MCF 10A (cell line): ENCODE measurements around the gene CTTN. TPM values are rescaled to one million over a fixed set of nuclear protein-coding genes. Genes with fewer than 3 reads are reported as not detected.
A peak's percentile ranks its signal among the peaks of the same experiment; 100 is the strongest.

Experiments used
- BruUV-seq: library from RNA; stranded (reverse); fragments of 400-500 nt; replicated peaks from 2 replicates; lab custom pipeline; 2021; lab: Mats Ljungman, UMichigan
- CTCF ChIA-PET: fragments of 300-600 bp; sonication (Branson Sonifier 250); formaldehyde crosslinking; extraction: SDS; loops from one replicate; lab custom pipeline; 2021; ENCODE audit warnings: antibody characterized with exemption, inconsistent platforms; lab: Yijun Ruan, JAX
- POLR2A ChIA-PET: fragments of 300-600, 350-650 bp; sonication (Branson Sonifier 250); formaldehyde crosslinking; extraction: SDS; loops from one replicate; lab custom pipeline; 2020; ENCODE audit warnings: antibody characterized with exemption, inconsistent platforms; lab: Yijun Ruan, JAX
- DNase-seq: peaks from one replicate; pipeline ENCODE4 v3.0.0-alpha.2; 2018; ENCODE audit not compliant: unreplicated experiment
- H3K27ac Mint-ChIP-seq: one replicate; pipeline ENCODE4 v1.8.0; 2022; ENCODE audit warnings: mild to moderate bottlenecking, low read depth, mixed read lengths; ENCODE audit not compliant: unreplicated experiment
- H3K27me3 Mint-ChIP-seq: one replicate; pipeline ENCODE4 v1.8.0; 2022; ENCODE audit warnings: mixed read lengths; ENCODE audit not compliant: insufficient read depth, unreplicated experiment
- H3K36me3 Mint-ChIP-seq: one replicate; pipeline ENCODE4 v1.8.0; 2022; ENCODE audit warnings: mild to moderate bottlenecking, moderate library complexity, mixed read lengths; ENCODE audit not compliant: insufficient read depth, unreplicated experiment
- H3K4me1 Mint-ChIP-seq: one replicate; pipeline ENCODE4 v1.8.0; 2022; ENCODE audit warnings: mixed read lengths; ENCODE audit not compliant: insufficient read depth, unreplicated experiment
- H3K4me3 Mint-ChIP-seq: one replicate; pipeline ENCODE4 v1.8.0; 2022; ENCODE audit warnings: mild to moderate bottlenecking, moderate library complexity, mixed read lengths; ENCODE audit not compliant: unreplicated experiment
- H3K9me3 Mint-ChIP-seq: one replicate; pipeline ENCODE4 v1.8.0; 2022; ENCODE audit warnings: mixed read lengths; ENCODE audit not compliant: unreplicated experiment
- intact Hi-C: fragments of 100-400 bp; cut with micrococcal nuclease; formaldehyde crosslinking; loops from 2 replicates; pipeline ENCODE4 v1.14.1; 2022
- total RNA-seq: library from RNA; stranded (reverse); gene quantifications from 2 replicates; pipeline ENCODE4 v1.2.3, GENCODE V29; 2022
- TF ChIP-seq, protein P1 (sequence below): fragments of 200-600 bp; IDR thresholded peaks from one replicate; pipeline ENCODE4 v1.8.0; 2022; ENCODE audit warnings: antibody characterized with exemption, mild to moderate bottlenecking; ENCODE audit not compliant: unreplicated experiment

Gene CTTN
- total RNA-seq, 1 experiment from 2014 or later: 264 TPM

DNA sequence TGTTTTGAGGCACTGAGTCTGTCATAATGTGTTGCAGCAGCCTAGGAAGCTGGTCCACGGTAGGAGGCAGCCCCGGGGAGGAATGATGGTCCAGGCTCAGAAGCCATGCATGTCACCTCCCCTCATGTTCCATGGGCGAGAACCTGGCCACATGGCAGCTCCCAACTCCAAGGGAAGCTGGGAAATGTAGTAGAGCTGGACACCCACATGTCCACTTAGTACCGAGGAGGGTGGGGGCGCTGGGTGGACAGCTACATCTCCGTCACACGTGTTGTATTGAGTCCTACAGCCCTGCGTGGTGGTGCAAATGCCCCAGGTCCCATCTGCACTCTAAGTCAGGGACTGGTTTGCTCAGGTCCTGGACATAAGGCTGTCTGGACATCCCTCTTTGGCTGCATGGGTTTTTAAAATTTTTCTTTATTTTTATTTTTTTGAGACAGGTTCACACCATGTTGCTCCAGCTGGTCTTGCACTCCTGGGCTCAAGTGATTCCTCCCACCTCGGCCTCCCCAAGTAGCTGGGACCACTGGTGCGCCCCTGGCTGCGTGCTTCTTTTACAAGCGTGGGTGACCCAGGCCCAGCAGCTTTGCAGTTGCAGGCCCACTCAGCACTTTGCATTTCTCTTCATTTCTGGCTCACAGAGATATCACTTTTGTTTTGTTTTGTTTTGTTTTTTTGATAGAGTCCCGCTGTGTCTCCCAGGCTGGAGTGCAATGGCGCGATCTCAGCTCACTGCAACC lies 3.9 kb upstream of the CTTN start:
- intact Hi-C loops: no loop called here
- no peak for DNase-seq
- Mint-ChIP-seq H3K9me3 (no peaks in the 10 kb centered on the region), H3K27ac (no peak overlapping the region), H3K27me3 (no peaks in the 10 kb centered on the region), H3K4me3 (no peak overlapping the region), H3K36me3 (peaks cover 16% of the 10 kb centered on the region), H3K4me1 (peaks cover 10% of the 10 kb centered on the region)
- TF ChIP-seq, protein P1, sequence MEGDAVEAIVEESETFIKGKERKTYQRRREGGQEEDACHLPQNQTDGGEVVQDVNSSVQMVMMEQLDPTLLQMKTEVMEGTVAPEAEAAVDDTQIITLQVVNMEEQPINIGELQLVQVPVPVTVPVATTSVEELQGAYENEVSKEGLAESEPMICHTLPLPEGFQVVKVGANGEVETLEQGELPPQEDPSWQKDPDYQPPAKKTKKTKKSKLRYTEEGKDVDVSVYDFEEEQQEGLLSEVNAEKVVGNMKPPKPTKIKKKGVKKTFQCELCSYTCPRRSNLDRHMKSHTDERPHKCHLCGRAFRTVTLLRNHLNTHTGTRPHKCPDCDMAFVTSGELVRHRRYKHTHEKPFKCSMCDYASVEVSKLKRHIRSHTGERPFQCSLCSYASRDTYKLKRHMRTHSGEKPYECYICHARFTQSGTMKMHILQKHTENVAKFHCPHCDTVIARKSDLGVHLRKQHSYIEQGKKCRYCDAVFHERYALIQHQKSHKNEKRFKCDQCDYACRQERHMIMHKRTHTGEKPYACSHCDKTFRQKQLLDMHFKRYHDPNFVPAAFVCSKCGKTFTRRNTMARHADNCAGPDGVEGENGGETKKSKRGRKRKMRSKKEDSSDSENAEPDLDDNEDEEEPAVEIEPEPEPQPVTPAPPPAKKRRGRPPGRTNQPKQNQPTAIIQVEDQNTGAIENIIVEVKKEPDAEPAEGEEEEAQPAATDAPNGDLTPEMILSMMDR: no peak
- CTCF ChIA-PET: interaction anchor here (0.8 kb wide), 1 partner anchor 9 kb away, joined by 4 read pairs; no protein-coding TSS in a partner anchor
- no TSS peak for BruUV-seq
- POLR2A ChIA-PET: interaction anchor here (0.6 kb wide), 1 partner anchor 1051 kb away, joined by 3 read pairs; no protein-coding TSS in a partner anchor

DNA sequence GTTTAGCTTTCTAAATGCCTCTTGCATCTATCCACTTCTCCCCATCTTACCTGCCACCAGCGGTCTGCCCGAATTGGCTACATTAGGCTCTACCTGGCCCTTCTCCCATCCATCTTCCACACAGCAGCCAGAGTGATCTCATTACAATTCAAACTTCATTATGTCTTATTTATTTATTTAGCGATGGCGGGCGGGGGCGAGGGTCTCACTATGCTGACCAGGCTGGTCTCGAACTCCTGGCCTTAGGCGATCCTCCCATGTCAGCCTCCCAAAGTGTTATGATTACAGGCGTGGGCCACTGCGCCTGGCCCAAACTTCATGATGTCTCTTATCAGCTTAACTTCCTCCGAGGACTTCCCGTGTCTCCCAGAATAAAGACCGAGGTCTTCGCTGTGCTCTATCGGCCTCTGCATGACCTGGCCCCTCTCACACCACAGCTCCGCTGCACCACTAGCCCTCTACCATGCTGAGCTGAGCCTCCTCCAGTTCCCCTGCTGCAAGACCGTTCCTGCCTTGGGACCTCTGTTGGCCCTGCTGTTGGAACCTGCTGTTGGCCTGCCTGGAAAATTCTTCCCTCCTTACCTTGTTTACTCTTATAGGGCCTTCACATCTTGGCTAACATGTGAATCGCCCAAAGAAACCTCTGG lies 870 bp upstream of the CTTN start:
- BruUV-seq: no TSS peak
- Mint-ChIP-seq H3K4me3 (peak overlapping the region; percentile 85), H3K27me3 (no peaks in the 10 kb centered on the region), H3K36me3 (peaks cover 32% of the 10 kb centered on the region), H3K9me3 (no peaks in the 10 kb centered on the region), H3K27ac (peak overlapping the region; percentile 67), H3K4me1 (peaks cover 20% of the 10 kb centered on the region)
- no peak for DNase-seq
- ChIA-PET POLR2A (interaction anchor here (0.6 to 2.4 kb wide), 5 partner anchors 9 to 197 kb away, joined by 3 to 7 read pairs (median 3); no protein-coding TSS in a partner anchor), CTCF (interaction anchor here (0.6 kb wide), 1 partner anchor 13 kb away, joined by 4 read pairs; no protein-coding TSS in a partner anchor)
- intact Hi-C loops: no loop called here
- TF ChIP-seq, protein P1: no peak

DNA sequence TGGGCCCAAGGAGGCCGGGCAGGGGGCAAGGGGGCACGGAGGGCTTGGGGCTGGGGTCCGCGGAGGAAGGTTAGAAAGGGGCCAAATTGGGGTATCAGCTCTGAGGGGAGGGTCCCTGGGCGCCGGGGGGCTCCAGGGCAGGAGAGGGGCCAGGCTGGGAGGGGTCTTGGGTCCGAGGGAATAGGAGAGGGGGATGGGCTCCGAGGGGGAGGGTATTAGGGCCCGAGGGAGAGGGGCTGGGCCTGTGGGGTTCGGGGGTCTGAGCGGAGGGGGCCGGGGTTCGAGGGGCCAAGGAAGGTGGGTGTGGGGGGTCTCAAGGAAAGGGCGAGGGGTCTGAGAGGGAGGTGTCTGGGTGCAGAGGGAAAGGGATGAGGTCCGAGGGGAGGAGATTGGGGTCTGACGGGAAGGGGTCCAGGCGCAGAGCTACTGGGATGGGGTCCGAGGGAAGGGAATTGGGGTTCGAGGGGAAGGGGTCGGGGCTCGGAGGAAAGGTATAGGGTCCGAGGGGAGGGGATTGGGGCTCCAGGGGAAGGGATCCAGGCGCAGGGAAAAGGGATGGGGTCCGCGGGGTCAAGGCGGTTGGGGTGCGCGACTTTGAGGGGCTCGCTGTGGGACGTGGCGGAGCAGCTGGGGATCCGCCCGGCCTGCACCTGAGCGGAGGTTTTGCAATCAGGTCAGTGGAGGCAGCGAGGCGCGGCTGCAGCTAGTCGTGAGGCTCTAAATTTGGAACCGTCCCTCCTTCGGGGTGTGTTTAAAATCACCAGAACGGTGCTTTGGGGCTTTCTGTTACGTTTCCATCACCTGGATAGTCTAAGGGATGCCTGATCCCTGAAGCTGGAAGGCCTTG lies 728 bp downstream of the CTTN start:
- ChIA-PET CTCF (interaction anchor here (0.6 kb wide), 1 partner anchor 151 kb away, joined by 4 read pairs; no protein-coding TSS in a partner anchor), POLR2A (interaction anchor here (0.6 to 2.4 kb wide), 12 partner anchors 10 to 1937 kb away, joined by 3 to 6 read pairs (median 3); partner anchors contain the start of gene NADSYN1)
- Mint-ChIP-seq H3K4me1 (peaks cover 25% of the 10 kb centered on the region), H3K27ac (peak overlapping the region; percentile 96), H3K27me3 (no peaks in the 10 kb centered on the region), H3K36me3 (peaks cover 35% of the 10 kb centered on the region), H3K4me3 (peak overlapping the region; percentile 85), H3K9me3 (no peaks in the 10 kb centered on the region)
- intact Hi-C loops: no loop called here
- TF ChIP-seq, protein P1: no peak
- no peak for DNase-seq
- no TSS peak for BruUV-seq
